AG04449 (cell line): Measurements from ENCODE around the gene HTR1D.
"Not testable (repeated sequence)": the region's sequence is repeated elsewhere in the genome, so short reads cannot be mapped to it uniquely, and the experiment has no call there.

Source experiments
- CTCF ChIA-PET: fragments of 350-600 bp; formaldehyde crosslinking; extraction: SDS; loops from one replicate; lab custom pipeline; 2021; ENCODE audit warnings: antibody characterized with exemption; lab: Yijun Ruan, JAX
- POLR2A ChIA-PET: fragments of 400-600, 350-600 bp; formaldehyde crosslinking; extraction: SDS; loops from one replicate; lab custom pipeline; 2020; ENCODE audit warnings: antibody characterized with exemption, inconsistent platforms; lab: Yijun Ruan, JAX
- DNase-seq: peaks from one replicate; pipeline ENCODE4 v3.0.0-alpha.2; 2010; ENCODE audit warnings: low read depth, low spot score
- H3K4me3 ChIP-seq: 2 replicates; pipeline ENCODE4 v1.5.1; 2011; ENCODE audit warnings: low read depth, mild to moderate bottlenecking, control low read depth, low read length
- TF ChIP-seq, protein P1 (sequence below): IDR thresholded peaks from one replicate; pipeline ENCODE4 v1.5.1; 2011; ENCODE audit warnings: mild to moderate bottlenecking, moderate library complexity, low read length, control low read depth, inconsistent platforms; ENCODE audit not compliant: insufficient read depth; ENCODE audit errors: missing control alignments

The HTR1D gene

DNA sequence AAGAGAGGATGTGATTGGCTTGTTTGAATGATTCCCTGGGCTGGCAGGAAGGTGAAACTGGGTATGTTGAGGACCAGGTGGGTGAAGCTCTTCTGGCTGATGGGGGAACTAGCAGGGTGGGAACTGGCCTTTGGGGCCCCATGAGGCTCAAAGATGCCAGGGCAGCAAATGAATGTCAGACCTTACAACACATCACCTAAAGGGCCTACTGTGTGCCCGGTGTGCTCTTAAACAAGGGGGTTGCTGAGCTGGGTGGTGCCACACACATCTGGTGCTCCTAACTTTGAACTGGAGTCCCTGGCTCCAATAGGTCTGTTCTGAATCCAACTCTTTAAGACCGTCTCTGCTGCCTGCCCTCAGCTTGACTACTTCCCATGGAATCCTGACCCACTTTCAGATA is 21.3 kb upstream of the HTR1D start:
- H3K4me3 ChIP-seq: no peak overlapping the region
- no peak for DNase-seq
- ChIA-PET CTCF (interaction anchor here (1.1 kb wide), 1 partner anchor 140 kb away, joined by 3 read pairs; no protein-coding TSS in a partner anchor), POLR2A (no interaction called here)
- TF ChIP-seq, protein P1, sequence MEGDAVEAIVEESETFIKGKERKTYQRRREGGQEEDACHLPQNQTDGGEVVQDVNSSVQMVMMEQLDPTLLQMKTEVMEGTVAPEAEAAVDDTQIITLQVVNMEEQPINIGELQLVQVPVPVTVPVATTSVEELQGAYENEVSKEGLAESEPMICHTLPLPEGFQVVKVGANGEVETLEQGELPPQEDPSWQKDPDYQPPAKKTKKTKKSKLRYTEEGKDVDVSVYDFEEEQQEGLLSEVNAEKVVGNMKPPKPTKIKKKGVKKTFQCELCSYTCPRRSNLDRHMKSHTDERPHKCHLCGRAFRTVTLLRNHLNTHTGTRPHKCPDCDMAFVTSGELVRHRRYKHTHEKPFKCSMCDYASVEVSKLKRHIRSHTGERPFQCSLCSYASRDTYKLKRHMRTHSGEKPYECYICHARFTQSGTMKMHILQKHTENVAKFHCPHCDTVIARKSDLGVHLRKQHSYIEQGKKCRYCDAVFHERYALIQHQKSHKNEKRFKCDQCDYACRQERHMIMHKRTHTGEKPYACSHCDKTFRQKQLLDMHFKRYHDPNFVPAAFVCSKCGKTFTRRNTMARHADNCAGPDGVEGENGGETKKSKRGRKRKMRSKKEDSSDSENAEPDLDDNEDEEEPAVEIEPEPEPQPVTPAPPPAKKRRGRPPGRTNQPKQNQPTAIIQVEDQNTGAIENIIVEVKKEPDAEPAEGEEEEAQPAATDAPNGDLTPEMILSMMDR: no peak

DNA sequence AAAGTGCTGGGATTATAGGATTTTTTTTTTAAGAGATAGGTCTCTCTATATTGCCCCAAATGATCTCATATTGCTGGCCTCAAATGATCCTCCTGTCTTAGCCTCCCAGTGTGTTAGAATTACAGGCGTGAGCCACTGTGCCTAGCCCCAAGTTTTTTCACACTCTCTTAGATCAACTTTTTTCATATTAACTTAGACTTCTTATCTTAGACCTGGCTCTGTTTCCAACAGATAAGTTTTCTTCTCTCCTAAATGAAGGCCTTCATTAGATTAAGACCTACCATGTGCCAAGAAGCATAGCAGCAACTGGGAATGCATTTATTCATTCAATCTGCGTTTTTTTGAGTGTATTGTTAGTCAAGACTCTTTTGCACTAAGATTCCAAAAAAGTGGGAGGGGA is 20.2 kb upstream of the HTR1D start:
- no peak overlapping the region for H3K4me3 ChIP-seq
- TF ChIP-seq, protein P1: no peak
- CTCF ChIA-PET: no interaction called here
- no peak for DNase-seq
- POLR2A ChIA-PET: no interaction called here

DNA sequence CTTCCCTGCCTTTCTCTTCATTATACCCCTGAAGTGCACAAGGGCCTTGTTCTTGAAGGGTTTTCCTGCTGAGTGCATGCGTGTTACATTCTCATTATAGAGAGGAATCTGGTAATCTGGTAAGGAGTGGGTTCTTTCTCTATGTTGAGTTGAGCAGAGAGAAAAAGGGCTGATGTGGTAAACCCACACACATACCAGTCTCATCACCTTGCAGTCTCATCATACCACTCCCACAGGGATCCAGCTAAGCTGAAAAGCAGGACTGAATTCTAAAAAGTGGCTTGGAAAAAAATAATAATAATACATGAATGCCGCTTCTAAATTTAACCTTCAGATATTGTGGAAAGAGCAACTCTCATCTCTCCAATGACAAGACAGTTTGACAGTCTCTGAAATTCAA is 10.5 kb upstream of the HTR1D start:
- TF ChIP-seq, protein P1: no peak
- ChIA-PET CTCF (interaction anchor here (0.9 kb wide), 1 partner anchor 12 kb away, joined by 3 read pairs; no protein-coding TSS in a partner anchor), POLR2A (interaction anchor here (0.6 kb wide), 1 partner anchor 33 kb away, joined by 3 read pairs; no protein-coding TSS in a partner anchor)
- no peak overlapping the region for H3K4me3 ChIP-seq
- DNase-seq: no peak

DNA sequence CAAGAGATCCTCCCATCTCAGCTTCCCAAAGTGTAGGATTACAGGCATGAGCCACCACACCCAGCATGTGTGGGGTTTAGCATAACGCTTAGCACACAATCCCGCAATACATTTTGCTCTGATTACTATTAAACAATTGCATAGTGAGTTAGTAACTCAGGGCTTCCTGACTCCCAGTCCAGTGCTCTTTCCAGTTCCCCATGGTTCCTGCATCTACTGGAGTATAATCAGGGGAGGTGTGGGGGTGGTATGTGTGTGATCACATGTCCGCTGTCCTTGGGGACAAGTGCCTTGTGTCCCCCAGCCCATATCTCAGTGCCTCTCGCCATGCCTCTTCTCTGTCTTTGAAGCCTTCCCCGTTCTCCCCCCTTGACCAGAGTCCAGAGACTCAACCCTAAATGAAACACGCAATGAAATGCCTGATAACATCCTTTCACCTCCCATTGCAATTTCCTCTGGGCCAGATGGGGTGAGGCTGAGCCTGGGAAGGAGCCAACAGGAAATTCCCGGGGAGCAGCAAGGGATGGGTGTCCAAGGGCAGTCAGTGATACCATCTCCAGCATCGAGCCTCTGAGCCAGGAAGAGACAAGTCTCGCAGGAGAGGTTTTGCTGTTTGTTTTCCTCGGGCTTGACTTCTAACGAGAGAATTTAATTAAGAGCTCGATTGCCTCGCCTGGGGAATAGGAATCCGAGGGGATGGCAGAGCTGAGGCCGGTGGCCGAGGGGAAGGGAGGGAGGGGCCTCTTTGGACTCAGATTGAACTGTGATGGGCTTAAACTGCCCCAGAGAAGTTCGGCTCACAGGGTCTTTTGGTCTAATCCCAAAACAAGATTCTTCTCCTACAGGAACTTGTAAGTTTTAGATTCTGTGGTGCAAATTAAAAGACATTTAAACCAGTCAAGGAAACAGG is 7.7 kb upstream of the HTR1D start:
- ChIA-PET POLR2A (interaction anchor here (0.6 kb wide), 1 partner anchor 466 kb away, joined by 3 read pairs; the partner anchor contains the start of gene RPL11), CTCF (interaction anchor here (0.7 kb wide), 1 partner anchor 9 kb away, joined by 3 read pairs; no protein-coding TSS in a partner anchor)
- H3K4me3 ChIP-seq: 0 out of 2 replicates have a peak overlapping the region, but pooled peaks have one; percentile 20
- TF ChIP-seq, protein P1: no peak
- DNase-seq: peak; percentile 29

DNA sequence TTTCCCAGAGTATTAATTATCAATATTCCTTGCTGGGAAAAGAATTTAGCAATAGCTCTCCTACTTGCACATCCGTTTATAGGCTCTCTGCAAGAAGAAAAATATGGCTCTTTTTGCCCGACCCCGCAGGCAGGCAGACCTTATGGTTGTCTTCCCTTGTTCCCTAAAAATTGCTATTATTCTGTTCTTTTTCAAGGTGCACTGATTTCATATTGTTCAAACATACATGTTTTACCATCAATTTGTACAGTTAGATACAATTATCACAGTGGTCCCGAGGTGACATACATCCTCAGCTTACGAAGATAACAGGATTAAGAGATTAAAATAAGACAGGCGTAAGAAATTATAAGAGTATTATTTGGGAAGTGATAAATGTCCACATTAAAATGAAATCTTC is 6.7 kb upstream of the HTR1D start:
- DNase-seq, POLR2A ChIA-PET, H3K4me3 ChIP-seq: not testable (repeated sequence)
- CTCF ChIA-PET: interaction anchor here (0.7 kb wide), 1 partner anchor 8 kb away, joined by 3 read pairs; no protein-coding TSS in a partner anchor

DNA sequence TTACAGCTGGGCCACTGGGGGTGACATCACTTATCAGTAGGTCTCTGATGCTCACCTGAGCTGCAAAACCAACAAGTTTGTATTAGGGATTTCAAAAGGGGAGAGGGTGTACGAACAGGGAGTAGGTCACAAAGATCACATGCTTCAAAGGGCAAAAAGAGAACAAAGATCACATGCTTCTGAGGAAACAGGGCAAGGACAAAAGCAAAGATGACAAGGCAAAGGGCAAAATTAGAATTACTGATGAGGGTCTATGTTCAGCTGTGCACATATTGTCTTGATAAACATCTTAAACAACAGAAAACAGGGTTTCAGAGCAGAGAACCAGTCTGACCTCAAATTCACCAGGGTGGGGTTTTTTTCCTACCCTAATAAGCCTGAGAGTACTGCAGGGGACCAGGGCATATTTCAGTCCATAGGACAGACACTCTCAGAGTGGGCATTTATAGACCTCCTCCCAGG is 6.2 kb upstream of the HTR1D start:
- H3K4me3 ChIP-seq, POLR2A ChIA-PET, DNase-seq: not testable (repeated sequence)
- CTCF ChIA-PET: interaction anchor here (1.0 kb wide), 1 partner anchor 38 kb away, joined by 3 read pairs; no protein-coding TSS in a partner anchor

DNA sequence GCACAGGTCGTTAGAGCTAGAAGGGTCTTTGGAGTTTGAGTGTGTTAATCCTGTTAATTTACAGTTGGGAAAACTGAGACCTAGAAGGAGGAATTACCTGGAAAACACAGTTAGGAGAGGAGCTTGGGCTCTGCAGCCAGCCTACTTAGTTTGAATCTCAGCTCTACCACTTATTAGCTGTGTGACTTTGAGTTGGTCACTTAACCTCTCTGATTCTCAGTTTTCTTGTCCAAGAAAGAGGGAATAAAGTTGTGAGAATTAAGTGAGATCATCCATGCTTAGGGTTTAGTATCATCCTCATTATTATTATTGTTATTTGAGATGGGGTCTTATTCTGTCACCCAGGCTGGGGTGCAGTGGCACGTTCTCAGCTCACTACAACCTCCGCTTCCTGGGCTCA is 5.4 kb upstream of the HTR1D start:
- ChIA-PET POLR2A (no interaction called here), CTCF (interaction anchor here (0.6 to 1.0 kb wide), 4 partner anchors 9 to 243 kb away, joined by 3 to 4 read pairs (median 3); no protein-coding TSS in a partner anchor)
- no peak for DNase-seq
- H3K4me3 ChIP-seq: no peak overlapping the region
- TF ChIP-seq, protein P1: no peak
